ENCODE measurements around the gene TYRO3. TPM values are rescaled to one million over a fixed set of nuclear protein-coding genes. Genes with fewer than 3 reads are reported as not detected.

Gene TYRO3
- total RNA-seq, 1 donor from 2014 or later, result 28.5 TPM

DNA sequence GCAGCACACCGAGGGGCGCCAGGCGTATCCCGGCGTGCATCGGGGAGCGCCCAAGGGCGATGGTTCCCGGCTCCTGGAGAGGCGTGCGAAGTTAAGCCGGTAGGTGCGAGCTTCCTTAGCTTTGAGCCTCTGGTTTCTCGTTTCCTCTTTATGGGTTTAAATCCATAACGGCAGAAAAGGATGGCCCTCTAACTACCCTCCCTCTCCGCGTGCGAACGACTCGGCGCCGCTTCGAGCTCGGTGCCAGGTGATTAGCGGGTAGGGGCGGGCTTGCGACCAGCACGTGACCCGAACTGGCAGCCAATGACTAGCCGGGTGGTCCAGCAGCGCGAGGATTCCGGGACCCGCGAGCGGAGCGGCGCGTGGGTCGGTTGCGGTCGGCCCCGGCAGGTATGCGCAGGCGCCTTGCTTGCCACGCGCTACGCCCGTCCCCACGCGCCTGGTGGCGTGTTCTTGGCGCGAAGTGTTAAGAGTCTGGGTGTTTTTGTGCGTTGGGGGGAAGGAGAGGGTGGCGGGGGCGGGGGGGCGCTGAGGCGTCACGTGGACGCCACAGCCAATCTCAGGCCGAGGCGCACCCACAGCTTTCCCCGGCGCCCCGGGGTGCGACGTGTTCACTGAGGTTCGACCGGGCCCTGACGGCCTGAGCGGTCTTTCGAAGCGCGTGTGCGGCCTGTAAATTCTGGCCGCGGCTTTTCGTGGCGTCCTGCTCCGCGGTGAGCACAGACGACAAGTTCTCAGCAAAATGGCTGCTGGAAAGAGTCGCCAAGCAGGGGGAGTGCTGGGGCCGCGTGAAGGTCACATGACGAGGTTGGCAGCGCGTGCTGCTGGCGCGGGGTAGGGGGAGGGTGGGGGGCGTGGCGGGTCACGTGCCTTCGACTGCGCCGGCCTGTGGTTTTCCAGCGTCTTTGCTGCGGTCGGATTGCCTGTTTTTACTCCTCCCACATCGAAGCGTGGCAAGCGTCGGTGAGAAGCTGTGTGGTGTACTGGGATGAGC is 62.5 kb downstream of the TYRO3 start:
- peak; percentile 80 for DNase-seq (ENCODE audit: low read depth)
- Mint-ChIP-seq H3K27me3 (ENCODE audit: low read depth, unreplicated experiment) (no peaks in the 10 kb centered on the region), H3K4me3 (ENCODE audit: unreplicated experiment) (peak overlapping the region; percentile 85), H3K9me3 (ENCODE audit: unreplicated experiment) (peaks cover 16% of the 10 kb centered on the region), H3K27ac (ENCODE audit: unreplicated experiment) (peak overlapping the region; percentile 75), H3K4me1 (ENCODE audit: low read depth, unreplicated experiment) (no peaks in the 10 kb centered on the region), H3K36me3 (ENCODE audit: low read depth, unreplicated experiment) (no peaks in the 10 kb centered on the region)
- Histone ChIP-seq H3K9ac (ENCODE audit: low read length) (peak overlapping the region; percentile 76), H2AFZ (ENCODE audit: low read depth, low read length) (peak overlapping the region; percentile 99), H3K79me2 (ENCODE audit: insufficient read depth, low read length) (no peaks in the 10 kb centered on the region), H3K4me2 (ENCODE audit: low read length) (peak overlapping the region; percentile 89), H3K27ac (ENCODE audit: low read depth, low read length) (peak overlapping the region; percentile 65), H3K36me3 (ENCODE audit: insufficient read depth, low read length) (no peaks in the 10 kb centered on the region), H3K4me1 (ENCODE audit: insufficient read depth, low read length) (peaks cover 7% of the 10 kb centered on the region), H3K4me3 (ENCODE audit: insufficient read depth, low read depth, low read length) (peak overlapping the region; percentile 63), H4K20me1 (ENCODE audit: insufficient read depth, low read length) (no peaks in the 10 kb centered on the region), H3K27me3 (ENCODE audit: insufficient read depth, low read length) (no peaks in the 10 kb centered on the region), H3K9me3 (ENCODE audit: insufficient read depth, low read depth, low read length) (peaks cover 4% of the 10 kb centered on the region)
- FAIRE-seq, result no peak
- TF ChIP-seq, protein P1, sequence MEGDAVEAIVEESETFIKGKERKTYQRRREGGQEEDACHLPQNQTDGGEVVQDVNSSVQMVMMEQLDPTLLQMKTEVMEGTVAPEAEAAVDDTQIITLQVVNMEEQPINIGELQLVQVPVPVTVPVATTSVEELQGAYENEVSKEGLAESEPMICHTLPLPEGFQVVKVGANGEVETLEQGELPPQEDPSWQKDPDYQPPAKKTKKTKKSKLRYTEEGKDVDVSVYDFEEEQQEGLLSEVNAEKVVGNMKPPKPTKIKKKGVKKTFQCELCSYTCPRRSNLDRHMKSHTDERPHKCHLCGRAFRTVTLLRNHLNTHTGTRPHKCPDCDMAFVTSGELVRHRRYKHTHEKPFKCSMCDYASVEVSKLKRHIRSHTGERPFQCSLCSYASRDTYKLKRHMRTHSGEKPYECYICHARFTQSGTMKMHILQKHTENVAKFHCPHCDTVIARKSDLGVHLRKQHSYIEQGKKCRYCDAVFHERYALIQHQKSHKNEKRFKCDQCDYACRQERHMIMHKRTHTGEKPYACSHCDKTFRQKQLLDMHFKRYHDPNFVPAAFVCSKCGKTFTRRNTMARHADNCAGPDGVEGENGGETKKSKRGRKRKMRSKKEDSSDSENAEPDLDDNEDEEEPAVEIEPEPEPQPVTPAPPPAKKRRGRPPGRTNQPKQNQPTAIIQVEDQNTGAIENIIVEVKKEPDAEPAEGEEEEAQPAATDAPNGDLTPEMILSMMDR (IDR thresholded peaks at IDR 0.05; ENCODE audit: insufficient read depth, low read depth, low read length), result no peak
- no peak for TF ChIP-seq EZH2 (IDR thresholded peaks at IDR 0.05; ENCODE audit: insufficient read depth, low read length)

DNA sequence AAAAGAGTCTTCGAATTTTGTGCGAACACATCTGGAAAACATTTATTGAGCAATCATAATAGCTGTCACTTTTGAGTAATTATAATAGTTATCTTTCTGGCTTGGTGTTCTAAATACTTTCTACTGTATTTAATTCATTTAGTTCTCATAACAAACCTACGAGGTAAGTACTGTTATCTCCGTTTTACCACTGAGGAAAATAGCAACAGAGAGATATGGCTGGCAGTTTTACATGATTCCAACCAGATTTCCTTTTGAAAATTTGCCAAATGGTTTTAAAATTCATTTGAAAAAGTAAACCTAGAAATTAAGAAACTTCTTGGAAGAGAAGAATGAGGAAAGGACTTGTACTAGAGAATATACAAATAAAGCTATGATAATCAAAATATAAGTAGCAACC is 63.9 kb downstream of the TYRO3 start:
- Histone ChIP-seq H3K27ac (ENCODE audit: low read depth, low read length) (no peak overlapping the region), H4K20me1 (ENCODE audit: insufficient read depth, low read length) (no peaks in the 10 kb centered on the region), H3K9ac (ENCODE audit: low read length) (no peak overlapping the region), H3K9me3 (ENCODE audit: insufficient read depth, low read depth, low read length) (no peaks in the 10 kb centered on the region), H3K36me3 (ENCODE audit: insufficient read depth, low read length) (no peaks in the 10 kb centered on the region), H3K4me2 (ENCODE audit: low read length) (no peak overlapping the region), H2AFZ (ENCODE audit: low read depth, low read length) (no peak overlapping the region), H3K4me3 (ENCODE audit: insufficient read depth, low read depth, low read length) (no peak overlapping the region), H3K79me2 (ENCODE audit: insufficient read depth, low read length) (no peaks in the 10 kb centered on the region), H3K27me3 (ENCODE audit: insufficient read depth, low read length) (no peaks in the 10 kb centered on the region), H3K4me1 (ENCODE audit: insufficient read depth, low read length) (peaks cover 7% of the 10 kb centered on the region)
- H3K27me3 Mint-ChIP-seq (ENCODE audit: low read depth, unreplicated experiment), result no peaks in the 10 kb centered on the region
- FAIRE-seq, result no peak
- peaks cover 6% of the 10 kb centered on the region for H3K9me3 Mint-ChIP-seq (ENCODE audit: unreplicated experiment)
- peak; percentile 47 for DNase-seq (ENCODE audit: low read depth)
- H3K4me3 Mint-ChIP-seq (ENCODE audit: unreplicated experiment), result no peak overlapping the region
- H3K27ac Mint-ChIP-seq (ENCODE audit: unreplicated experiment), result no peak overlapping the region
- TF ChIP-seq, protein P1 (IDR thresholded peaks at IDR 0.05; ENCODE audit: insufficient read depth, low read depth, low read length), result no peak
- no peak for TF ChIP-seq EZH2 (IDR thresholded peaks at IDR 0.05; ENCODE audit: insufficient read depth, low read length)
- H3K4me1 Mint-ChIP-seq (ENCODE audit: low read depth, unreplicated experiment), result no peaks in the 10 kb centered on the region
- no peaks in the 10 kb centered on the region for H3K36me3 Mint-ChIP-seq (ENCODE audit: low read depth, unreplicated experiment)

DNA sequence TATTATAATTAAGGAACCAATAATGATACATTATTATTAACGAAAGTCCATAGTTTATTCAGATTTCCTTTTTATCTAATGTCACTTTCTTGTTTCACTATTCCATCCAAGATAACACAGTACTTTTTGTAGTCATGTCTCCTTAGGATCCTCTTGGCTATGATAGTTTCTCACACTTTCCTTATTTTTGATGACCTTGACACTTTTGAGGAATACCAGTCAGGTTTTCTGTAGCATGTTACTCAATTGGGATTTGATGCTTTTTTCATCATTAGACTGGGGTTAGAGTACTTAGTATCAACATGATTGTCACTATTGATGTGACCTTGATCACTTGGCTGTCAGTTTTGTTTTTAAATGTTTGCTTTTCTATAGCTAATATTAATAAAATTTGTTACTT is 68.2 kb downstream of the TYRO3 start:
- DNase-seq (ENCODE audit: low read depth) (no peak), FAIRE-seq (no peak)
- Mint-ChIP-seq H3K4me1 (ENCODE audit: low read depth, unreplicated experiment) (peaks cover 3% of the 10 kb centered on the region), H3K9me3 (ENCODE audit: unreplicated experiment) (no peaks in the 10 kb centered on the region), H3K27ac (ENCODE audit: unreplicated experiment) (no peak overlapping the region), H3K36me3 (ENCODE audit: low read depth, unreplicated experiment) (no peaks in the 10 kb centered on the region), H3K27me3 (ENCODE audit: low read depth, unreplicated experiment) (no peaks in the 10 kb centered on the region), H3K4me3 (ENCODE audit: unreplicated experiment) (no peak overlapping the region)
- Histone ChIP-seq H4K20me1 (ENCODE audit: insufficient read depth, low read length) (peaks cover 3% of the 10 kb centered on the region), H3K4me3 (ENCODE audit: insufficient read depth, low read depth, low read length) (no peak overlapping the region), H3K27ac (ENCODE audit: low read depth, low read length) (no peak overlapping the region), H3K9ac (ENCODE audit: low read length) (no peak overlapping the region), H3K4me2 (ENCODE audit: low read length) (no peak overlapping the region), H3K79me2 (ENCODE audit: insufficient read depth, low read length) (peaks cover under 1% of the 10 kb centered on the region), H3K27me3 (ENCODE audit: insufficient read depth, low read length) (no peaks in the 10 kb centered on the region), H3K9me3 (ENCODE audit: insufficient read depth, low read depth, low read length) (no peaks in the 10 kb centered on the region), H3K36me3 (ENCODE audit: insufficient read depth, low read length) (no peaks in the 10 kb centered on the region), H3K4me1 (ENCODE audit: insufficient read depth, low read length) (no peaks in the 10 kb centered on the region), H2AFZ (ENCODE audit: low read depth, low read length) (no peak overlapping the region)
- TF ChIP-seq EZH2 (IDR thresholded peaks at IDR 0.05; ENCODE audit: insufficient read depth, low read length), result no peak
- TF ChIP-seq, protein P1 (IDR thresholded peaks at IDR 0.05; ENCODE audit: insufficient read depth, low read depth, low read length), result no peak
